Measurements from ENCODE around the gene NOL4L.

- no peak for TF ChIP-seq REST (IDR thresholded peaks at IDR 0.05; ENCODE audit: unreplicated experiment)
- no peak for TF ChIP-seq EZH2 (IDR thresholded peaks at IDR 0.05; ENCODE audit: low read depth, unreplicated experiment)
- no peak for TF ChIP-seq JUNB (IDR thresholded peaks at IDR 0.05; ENCODE audit: unreplicated experiment)
- TF ChIP-seq, protein P1, sequence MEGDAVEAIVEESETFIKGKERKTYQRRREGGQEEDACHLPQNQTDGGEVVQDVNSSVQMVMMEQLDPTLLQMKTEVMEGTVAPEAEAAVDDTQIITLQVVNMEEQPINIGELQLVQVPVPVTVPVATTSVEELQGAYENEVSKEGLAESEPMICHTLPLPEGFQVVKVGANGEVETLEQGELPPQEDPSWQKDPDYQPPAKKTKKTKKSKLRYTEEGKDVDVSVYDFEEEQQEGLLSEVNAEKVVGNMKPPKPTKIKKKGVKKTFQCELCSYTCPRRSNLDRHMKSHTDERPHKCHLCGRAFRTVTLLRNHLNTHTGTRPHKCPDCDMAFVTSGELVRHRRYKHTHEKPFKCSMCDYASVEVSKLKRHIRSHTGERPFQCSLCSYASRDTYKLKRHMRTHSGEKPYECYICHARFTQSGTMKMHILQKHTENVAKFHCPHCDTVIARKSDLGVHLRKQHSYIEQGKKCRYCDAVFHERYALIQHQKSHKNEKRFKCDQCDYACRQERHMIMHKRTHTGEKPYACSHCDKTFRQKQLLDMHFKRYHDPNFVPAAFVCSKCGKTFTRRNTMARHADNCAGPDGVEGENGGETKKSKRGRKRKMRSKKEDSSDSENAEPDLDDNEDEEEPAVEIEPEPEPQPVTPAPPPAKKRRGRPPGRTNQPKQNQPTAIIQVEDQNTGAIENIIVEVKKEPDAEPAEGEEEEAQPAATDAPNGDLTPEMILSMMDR (conservative IDR thresholded peaks at IDR 0.05; ENCODE audit: low read depth in 2 of 2) = no peak
- TF ChIP-seq CREB1 (CRISPR knock-in tag; IDR thresholded peaks at IDR 0.05; ENCODE audit: low read depth) = no peak
- TF ChIP-seq POLR2AphosphoS5 (IDR thresholded peaks at IDR 0.05; ENCODE audit: low read depth) = no peak
- TF ChIP-seq NANOG (IDR thresholded peaks at IDR 0.05; ENCODE audit: borderline replicate concordance) = no peak
Measured at GRCh38 chr20:32562495-32562911, 22.6 kb downstream of the NOL4L start.

Data from GM23338 (cell line).